Large intestine (tissue), 3 donors: Measurements from ENCODE around the gene ROR1. TPM values are rescaled to one million over a fixed set of nuclear protein-coding genes. Genes with fewer than 3 reads are reported as not detected.

Experiments used
- DNase-seq, 2 donors: peaks; one replicate each; pipeline versions ENCODE4 v3.0.0 to v3.0.0-alpha.2; 2013
- H3K27ac ChIP-seq: one replicate; pipeline ENCODE4 v1.5.1; 2013; ENCODE audit warnings: low read length
- H3K27me3 ChIP-seq: 2 replicates; pipeline ENCODE4 v1.6.1; 2013; ENCODE audit warnings: low read length; ENCODE audit not compliant: control insufficient read depth, insufficient read depth
- H3K36me3 ChIP-seq: 2 replicates; pipeline ENCODE4 v1.6.1; 2013; ENCODE audit warnings: low read length; ENCODE audit not compliant: control insufficient read depth, insufficient read depth
- H3K4me1 ChIP-seq: one replicate; pipeline ENCODE4 v1.6.1; 2013; ENCODE audit warnings: low read length; ENCODE audit not compliant: control insufficient read depth, insufficient read depth
- H3K4me3 ChIP-seq: one replicate; pipeline ENCODE4 v1.5.1; 2013; ENCODE audit warnings: low read length
- H3K9me3 ChIP-seq: one replicate; pipeline ENCODE4 v1.6.1; 2013; ENCODE audit warnings: mild to moderate bottlenecking, low read depth, low read length, moderate library complexity; ENCODE audit not compliant: control insufficient read depth
- WGBS: methylation state at CpG from one replicate; pipeline ENCODE4 v1.1.5; 2013; ENCODE audit warnings: low lambda C conversion rate; ENCODE audit not compliant: insufficient coverage; 5-methylcytosine and 5-hydroxymethylcytosine counted together
- polyA plus RNA-seq: library from polyadenylated mRNA; unstranded; fragments of 120-200 nt; gene quantifications from one replicate; pipeline ENCODE4 v1.2.1, GENCODE V29; 2013

The ROR1 gene
- polyA plus RNA-seq, 1 donor = 14.4 TPM

DNA sequence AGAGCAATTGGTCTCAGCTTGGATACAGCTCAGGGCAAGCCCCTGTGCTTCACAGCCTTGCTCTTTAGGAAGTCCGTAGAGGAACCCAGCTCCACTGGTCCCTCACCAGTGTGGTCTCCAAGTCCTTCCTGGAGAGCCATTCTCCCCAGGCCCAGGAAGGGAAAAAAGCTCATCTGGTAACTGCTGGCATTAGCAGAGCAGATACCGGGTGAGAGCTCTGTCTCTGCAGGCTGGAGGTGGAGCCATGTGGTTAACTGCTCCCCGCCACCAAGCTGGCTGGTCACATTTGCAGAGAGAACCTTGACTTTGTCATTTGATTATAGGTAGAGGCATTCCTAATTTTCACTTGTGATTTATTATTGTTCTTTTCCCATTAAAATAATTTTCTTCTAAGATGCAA, 169.6 kb downstream of the ROR1 start:
- H3K27me3 ChIP-seq = no peaks in the 10 kb centered on the region
- H3K4me1 ChIP-seq = no peaks in the 10 kb centered on the region
- no peaks in the 10 kb centered on the region for H3K36me3 ChIP-seq
- WGBS = no CpG with 5 or more reads among the region's 3 CpGs
- DNase-seq = no peak
- H3K27ac ChIP-seq = no peak overlapping the region
- H3K9me3 ChIP-seq = no peaks in the 10 kb centered on the region
- no peak overlapping the region for H3K4me3 ChIP-seq

DNA sequence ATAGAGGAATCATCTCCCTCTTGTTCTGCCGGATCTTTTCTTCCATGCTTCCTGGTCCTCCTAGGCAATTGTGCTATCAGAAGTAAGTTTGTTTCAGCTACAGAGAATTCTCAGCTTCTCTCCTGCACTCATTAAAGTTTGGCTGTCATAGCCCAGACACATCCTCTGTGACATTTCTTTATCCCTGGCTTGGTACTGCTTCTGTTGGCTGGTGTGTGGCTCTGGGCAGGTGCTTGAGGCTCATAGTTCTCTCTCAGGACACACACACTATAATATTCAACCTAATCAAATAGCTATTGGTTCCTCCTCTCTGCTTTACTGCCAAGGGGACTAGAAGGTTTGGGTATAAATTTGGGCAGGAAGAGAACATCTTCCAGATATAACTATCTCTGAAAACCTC, 172.1 kb downstream of the ROR1 start:
- Histone ChIP-seq H3K4me1 (no peaks in the 10 kb centered on the region), H3K27me3 (no peaks in the 10 kb centered on the region), H3K27ac (no peak overlapping the region), H3K36me3 (no peaks in the 10 kb centered on the region), H3K4me3 (no peak overlapping the region), H3K9me3 (no peaks in the 10 kb centered on the region)
- DNase-seq = no peak
- WGBS = no CpG with 5 or more reads among the region's 1 CpG

DNA sequence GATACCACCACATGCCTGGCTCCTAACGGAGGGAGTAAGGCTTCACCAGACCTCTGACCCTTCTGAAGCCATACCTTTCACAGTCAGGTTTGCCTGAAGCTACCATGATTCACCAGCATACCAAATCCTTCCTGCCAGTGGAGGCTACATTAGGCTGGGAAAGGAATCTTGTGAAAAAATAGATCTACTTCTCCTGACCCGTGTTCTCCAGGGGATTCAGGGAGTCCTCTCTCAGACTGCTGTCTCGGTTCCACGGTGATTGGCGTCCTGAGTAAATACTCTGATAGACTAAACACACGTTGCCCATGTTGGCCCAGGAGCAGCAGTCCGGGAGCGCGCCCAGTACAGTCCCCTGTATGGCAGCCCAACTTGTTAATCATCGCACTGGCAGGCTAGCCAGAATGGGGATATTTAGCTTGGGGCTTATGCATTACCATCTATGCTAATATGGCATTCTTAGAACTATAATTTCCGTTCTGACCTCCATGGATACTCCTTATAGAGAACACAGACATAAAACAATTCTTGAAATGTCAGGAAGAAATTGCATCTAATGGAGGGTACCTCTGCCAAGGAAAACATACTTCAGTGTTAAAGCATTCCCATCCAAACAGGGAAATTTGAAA, 173.2 kb downstream of the ROR1 start:
- H3K27ac ChIP-seq = no peak overlapping the region

DNA sequence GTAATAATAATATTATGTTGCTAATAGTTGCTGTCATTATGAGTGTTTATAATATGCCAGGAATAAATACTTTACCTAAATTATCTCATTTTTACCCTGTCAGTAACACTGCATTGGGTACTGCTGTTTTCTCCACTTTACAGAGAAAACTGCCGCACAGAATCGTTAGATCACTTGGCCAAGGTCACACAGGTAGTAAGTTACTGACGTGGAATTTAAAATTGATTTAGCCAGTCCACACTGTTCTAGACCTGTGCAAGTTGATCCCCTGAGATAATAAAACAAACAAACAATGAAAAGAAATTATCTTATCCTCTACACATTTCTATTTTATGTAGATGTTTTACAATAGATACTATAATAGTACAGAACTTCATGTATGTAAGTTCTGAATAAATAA, 174.1 kb downstream of the ROR1 start:
- H3K27ac ChIP-seq = no peak overlapping the region
- 100% methylated on average over 2 of the region's 3 CpGs for WGBS
- H3K4me1 ChIP-seq = no peaks in the 10 kb centered on the region

More for the DNA sequence above, 173.2 kb downstream of the ROR1 start:
- Histone ChIP-seq H3K9me3 (no peaks in the 10 kb centered on the region), H3K36me3 (no peaks in the 10 kb centered on the region), H3K4me1 (no peaks in the 10 kb centered on the region), H3K4me3 (no peak overlapping the region), H3K27me3 (no peaks in the 10 kb centered on the region)
- no peak for DNase-seq
- WGBS = no CpG with 5 or more reads among the region's 11 CpGs

DNA sequence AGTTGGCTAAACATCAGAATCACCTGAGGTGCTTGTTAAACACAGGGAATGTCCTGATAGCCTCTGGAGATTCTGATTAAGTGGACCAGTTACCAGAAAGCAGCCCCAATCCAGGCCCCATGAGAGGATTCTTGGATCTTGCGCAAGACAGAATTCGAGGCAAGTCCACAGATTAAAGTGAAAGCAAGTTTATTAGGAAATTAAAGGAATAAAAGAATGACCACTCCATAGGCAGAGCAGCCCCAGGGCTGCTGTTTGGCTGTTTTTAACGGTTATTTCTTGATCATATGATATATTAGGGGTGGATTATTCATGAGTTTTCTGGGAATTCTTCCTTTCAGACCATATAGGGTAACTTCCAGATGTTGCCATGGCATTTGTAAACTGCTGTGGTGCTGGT, 176.2 kb downstream of the ROR1 start:
- WGBS = 60% methylated on average over 1 of the region's 3 CpGs
- no peak overlapping the region for H3K27ac ChIP-seq
- DNase-seq = peak; percentile 25 to 43

More for the DNA sequence above, 174.1 kb downstream of the ROR1 start:
- no peaks in the 10 kb centered on the region for H3K36me3 ChIP-seq
- no peaks in the 10 kb centered on the region for H3K9me3 ChIP-seq
- no peak overlapping the region for H3K4me3 ChIP-seq
- no peak for DNase-seq
- H3K27me3 ChIP-seq = no peaks in the 10 kb centered on the region

DNA sequence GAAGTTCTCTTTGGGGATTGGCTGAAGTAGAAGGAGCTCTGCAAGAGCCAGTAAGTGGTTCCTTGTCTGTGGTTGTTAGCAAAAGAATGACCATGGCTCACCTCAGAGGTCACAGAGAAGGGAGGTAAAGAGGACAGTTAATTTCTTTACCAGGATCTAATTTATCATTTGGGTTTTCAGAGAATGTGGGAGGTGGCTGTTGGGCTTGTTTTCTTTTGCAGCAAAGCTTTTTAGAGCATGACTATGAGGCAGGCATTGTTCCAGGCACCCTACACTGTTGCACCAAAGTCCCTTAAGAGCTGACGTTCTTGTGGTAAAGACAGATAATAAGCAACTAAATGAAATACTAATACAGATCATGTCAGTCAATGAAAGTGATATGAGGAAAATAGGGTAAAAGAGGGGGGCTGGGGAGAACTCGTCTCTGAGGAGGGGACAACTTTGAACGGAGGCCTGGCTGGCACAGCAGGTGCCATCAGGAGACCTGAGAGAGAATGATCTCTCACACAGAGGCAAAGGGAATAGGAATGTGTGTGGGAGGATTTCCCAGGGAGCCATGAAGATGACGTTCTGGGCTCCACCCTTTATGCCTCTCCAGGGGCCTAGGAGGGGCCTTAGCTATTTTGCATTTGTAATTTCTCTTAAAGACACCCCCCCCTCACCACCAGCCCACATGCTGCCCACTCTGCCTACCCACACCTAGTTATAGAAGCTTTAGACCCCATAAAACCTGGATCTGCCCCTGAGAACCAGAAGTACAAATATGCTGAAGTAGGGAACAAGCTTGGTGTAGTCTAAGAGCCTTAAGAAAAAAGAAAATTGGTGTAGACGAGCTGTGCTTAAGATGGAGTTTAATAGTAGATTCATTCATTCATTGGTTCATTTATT, 177.5 kb downstream of the ROR1 start:
- no peak overlapping the region for H3K4me3 ChIP-seq
- no peak for DNase-seq
- no peaks in the 10 kb centered on the region for H3K36me3 ChIP-seq
- no peaks in the 10 kb centered on the region for H3K4me1 ChIP-seq
- H3K27ac ChIP-seq = no peak overlapping the region
- H3K27me3 ChIP-seq = no peaks in the 10 kb centered on the region
- peaks cover 3% of the 10 kb centered on the region for H3K9me3 ChIP-seq
- 80% methylated on average over 1 of the region's 5 CpGs for WGBS

More for the DNA sequence above, 176.2 kb downstream of the ROR1 start:
- H3K27me3 ChIP-seq = no peaks in the 10 kb centered on the region
- H3K36me3 ChIP-seq = no peaks in the 10 kb centered on the region
- H3K4me3 ChIP-seq = no peak overlapping the region
- peaks cover 3% of the 10 kb centered on the region for H3K9me3 ChIP-seq
- H3K4me1 ChIP-seq = no peaks in the 10 kb centered on the region

DNA sequence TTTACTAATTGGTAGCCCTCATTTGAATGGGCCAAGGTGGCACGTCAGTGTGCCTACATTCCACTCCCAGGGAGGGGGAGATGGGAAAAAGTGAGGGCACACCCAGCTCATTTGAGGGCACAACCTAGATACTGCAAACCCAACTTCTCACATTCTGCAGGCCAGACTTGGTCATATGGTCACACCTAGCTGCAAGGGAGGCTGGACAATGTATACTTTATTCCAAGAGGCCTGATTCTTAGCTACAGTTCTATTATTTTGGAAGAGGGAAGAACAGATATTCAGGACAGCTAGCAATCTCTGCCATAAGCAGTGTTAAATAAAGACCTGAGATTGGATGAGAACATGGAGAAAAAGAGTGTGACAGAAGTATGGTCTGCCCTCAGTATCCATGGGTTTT, 180.4 kb downstream of the ROR1 start:
- Histone ChIP-seq H3K4me3 (no peak overlapping the region), H3K27ac (no peak overlapping the region), H3K9me3 (peaks cover 3% of the 10 kb centered on the region), H3K36me3 (no peaks in the 10 kb centered on the region), H3K4me1 (no peaks in the 10 kb centered on the region), H3K27me3 (no peaks in the 10 kb centered on the region)
- WGBS = no CpG with 5 or more reads among the region's 1 CpG
- no peak for DNase-seq

DNA sequence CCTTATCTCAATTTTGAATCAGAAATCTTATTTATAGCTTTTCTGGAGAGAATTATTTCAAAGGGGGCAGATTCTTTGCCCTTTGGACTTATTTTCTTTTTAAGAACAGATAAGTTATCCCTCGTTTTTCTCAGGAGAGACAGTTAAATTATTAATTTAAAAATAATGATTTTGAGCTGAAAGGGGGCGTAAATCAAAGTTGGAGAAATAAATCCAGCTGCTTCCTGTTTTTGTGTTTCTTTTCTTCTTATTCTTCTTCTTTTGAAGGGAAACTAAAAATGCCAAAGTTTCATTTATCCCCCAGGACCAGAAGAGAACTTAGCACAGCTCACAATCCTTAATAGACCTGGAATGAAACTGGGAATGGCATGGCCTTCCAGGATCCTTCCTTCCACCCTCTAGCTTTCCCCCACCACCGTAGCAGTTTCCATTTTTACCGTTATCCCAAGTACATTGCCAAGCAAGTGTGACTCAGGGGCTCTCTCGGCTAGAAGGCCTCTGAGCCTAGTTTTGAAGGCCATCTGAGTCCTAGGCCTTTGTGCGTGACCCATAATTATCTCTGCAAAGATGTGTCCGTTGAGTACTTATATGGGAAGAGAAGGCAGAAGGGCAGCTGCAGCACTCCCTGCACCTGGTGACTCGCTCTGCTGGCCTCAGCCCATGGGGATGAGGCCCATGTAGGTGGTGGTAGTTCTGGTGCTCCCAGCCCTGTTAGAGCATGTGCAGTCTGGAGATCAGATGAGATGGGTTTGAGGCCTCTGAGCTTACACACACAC, 181.7 kb downstream of the ROR1 start:
- no peak overlapping the region for H3K4me3 ChIP-seq
- 56% methylated on average over 2 of the region's 8 CpGs for WGBS

DNA sequence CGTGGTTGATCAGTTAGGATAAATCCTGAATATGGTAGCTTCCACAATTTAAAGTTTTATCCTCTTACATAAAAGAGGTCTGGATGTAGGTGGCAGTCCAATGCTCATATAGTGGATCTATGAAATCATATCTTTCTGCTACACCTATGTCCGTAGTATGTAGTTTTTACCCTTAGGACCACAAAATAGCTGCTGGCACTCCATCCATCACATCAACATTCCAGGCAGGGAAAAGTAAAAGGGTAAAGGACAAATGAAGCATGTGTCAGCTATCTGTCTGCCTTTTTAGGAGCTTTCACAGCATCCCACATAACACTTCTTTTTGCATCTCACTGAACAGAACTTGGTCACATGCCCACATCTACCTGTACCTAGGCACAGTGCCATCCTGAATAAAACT, 184.7 kb downstream of the ROR1 start:
- DNase-seq = no peak
- no peak overlapping the region for H3K4me3 ChIP-seq
- no peaks in the 10 kb centered on the region for H3K36me3 ChIP-seq
- no peaks in the 10 kb centered on the region for H3K4me1 ChIP-seq
- no peaks in the 10 kb centered on the region for H3K27me3 ChIP-seq
- H3K9me3 ChIP-seq = peaks cover 3% of the 10 kb centered on the region
- no CpG with 5 or more reads among the region's 2 CpGs for WGBS
- no peak overlapping the region for H3K27ac ChIP-seq

More for the DNA sequence above, 181.7 kb downstream of the ROR1 start:
- Histone ChIP-seq H3K27ac (no peak overlapping the region), H3K27me3 (no peaks in the 10 kb centered on the region), H3K4me1 (no peaks in the 10 kb centered on the region), H3K9me3 (peaks cover 3% of the 10 kb centered on the region), H3K36me3 (no peaks in the 10 kb centered on the region)
- DNase-seq = no peak

DNA sequence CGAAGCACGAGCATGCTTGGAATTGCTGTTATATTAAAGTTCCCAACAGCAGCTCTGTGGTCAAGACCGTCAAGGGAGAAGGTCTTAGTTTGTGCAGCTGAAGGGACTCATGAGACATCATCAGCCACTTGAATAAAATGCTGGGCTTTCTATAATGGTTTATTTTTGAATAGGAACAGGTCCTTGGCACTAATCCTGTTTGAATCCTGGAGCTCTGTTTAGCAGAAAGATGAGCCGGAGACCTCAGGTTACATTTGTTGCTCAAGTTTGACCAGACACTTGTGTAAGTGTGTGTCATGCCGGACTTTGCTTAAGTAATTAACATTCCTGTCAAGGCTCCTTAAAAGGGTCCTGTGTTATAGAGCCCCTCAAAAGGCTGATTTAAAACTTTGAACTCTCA, 186.5 kb downstream of the ROR1 start:
- WGBS = no CpG with 5 or more reads among the region's 5 CpGs
- H3K27ac ChIP-seq = no peak overlapping the region
- H3K36me3 ChIP-seq = no peaks in the 10 kb centered on the region
- no peaks in the 10 kb centered on the region for H3K9me3 ChIP-seq
- no peaks in the 10 kb centered on the region for H3K4me1 ChIP-seq
- H3K4me3 ChIP-seq = no peak overlapping the region
- no peak for DNase-seq
- H3K27me3 ChIP-seq = no peaks in the 10 kb centered on the region
